HepG2 (cell line): Measurements from ENCODE around the gene ASCC3. TPM values are rescaled to one million over a fixed set of nuclear protein-coding genes. Genes with fewer than 3 reads are reported as not detected.

Experiments
- ATAC-seq: fragments of 200-7000 bp; cut with Tn5 transposase; 3 replicates; pipeline ENCODE4 v1.9.1; 2020; ENCODE audit warnings: mild to moderate bottlenecking, moderate library complexity
- BruUV-seq: library from RNA; stranded (reverse); fragments of 400-500 nt; replicated peaks from 2 replicates; lab custom pipeline; 2021; lab: Mats Ljungman, UMichigan
- CTCF ChIA-PET: fragments of 300-600 bp; formaldehyde crosslinking; extraction: SDS; loops from one replicate; lab custom pipeline; 2021; ENCODE audit warnings: low total read pairs, inconsistent platforms, low intra/inter-chr PET ratio; lab: Yijun Ruan, JAX
- POLR2A ChIA-PET: fragments of 350-600 bp; sonication (Branson Sonifier 250); formaldehyde crosslinking; loops from one replicate; lab custom pipeline; 2020; ENCODE audit warnings: antibody characterized with exemption, inconsistent platforms; lab: Yijun Ruan, JAX
- DNase-seq: peaks from one replicate; pipeline ENCODE4 v3.0.0-alpha.2; 2015; ENCODE audit warnings: low spot score
- FAIRE-seq: peaks from 3 replicates; lab custom pipeline; 2011; peaks lifted over from hg19 to GRCh38; lab: Jason Lieb, UNC
- H2AFZ ChIP-seq: one replicate; pipeline ENCODE4 v1.6.1; 2011; ENCODE audit warnings: low read length, inconsistent platforms
- H3K27ac ChIP-seq: fragments of 300-600 bp; 3 replicates; pipeline ENCODE4 v1.8.0; 2011; ENCODE audit warnings: mixed run types, mild to moderate bottlenecking, mixed read lengths, low read length, inconsistent platforms; ENCODE audit not compliant: insufficient read depth; ENCODE audit errors: extremely low read length
- H3K27me3 ChIP-seq, 2 experiments: fragments of 200-600 bp in 1 of 2; 2 replicates in 1 of 2; 3 replicates in 1 of 2; pipeline versions ENCODE4 v1.6.0 to v1.8.0; 2011; ENCODE audit warnings: low read length in 2 of 2, mild to moderate bottlenecking in 2 of 2, moderate library complexity in 2 of 2, inconsistent platforms in 1 of 2; ENCODE audit not compliant: insufficient read depth in 2 of 2, control insufficient read depth in 1 of 2
- H3K36me3 ChIP-seq, 2 experiments: fragments of 200-600 bp in 1 of 2; replicated peaks in 1 of 2; 2 replicates in 1 of 2; 3 replicates in 1 of 2; pipeline versions ENCODE4 v1.5.1 to v1.8.0; 2011; ENCODE audit warnings: low read length in 2 of 2, inconsistent platforms in 1 of 2; ENCODE audit not compliant: insufficient read depth in 2 of 2, control insufficient read depth in 1 of 2
- H3K4me1 ChIP-seq: 2 replicates; pipeline ENCODE4 v1.5.1; 2012; ENCODE audit warnings: low read length, inconsistent platforms; ENCODE audit not compliant: insufficient read depth
- H3K4me2 ChIP-seq: 2 replicates; pipeline ENCODE4 v1.6.0; 2011; ENCODE audit warnings: low read depth, low read length, inconsistent platforms
- H3K4me3 ChIP-seq, 3 experiments: fragments of 200-600 bp in 1 of 3; sonication (generic), shearing (Covaris generic) in 1 of 3; replicated peaks in 1 of 3; 2 replicates each; pipeline ENCODE4 v1.5.1; 2011 to 2016; ENCODE audit warnings: low read length in 3 of 3, inconsistent platforms in 2 of 3, low read depth in 2 of 3, mild to moderate bottlenecking in 2 of 3, control low read depth in 1 of 3, mixed read lengths in 1 of 3; ENCODE audit not compliant: insufficient read depth in 1 of 3
- H3K79me2 ChIP-seq: one replicate; pipeline ENCODE4 v1.6.1; 2011; ENCODE audit warnings: low read length, inconsistent platforms; ENCODE audit not compliant: insufficient read depth
- H3K9ac ChIP-seq: 2 replicates; pipeline ENCODE4 v1.6.0; 2011; ENCODE audit warnings: mild to moderate bottlenecking, low read depth, low read length, inconsistent platforms; ENCODE audit not compliant: insufficient read depth
- H3K9me3 ChIP-seq: 2 replicates; pipeline ENCODE4 v1.5.1; 2012; ENCODE audit warnings: mild to moderate bottlenecking, low read length
- H4K20me1 ChIP-seq: 2 replicates; pipeline ENCODE4 v1.6.0; 2011; ENCODE audit warnings: inconsistent platforms, mild to moderate bottlenecking, low read length, moderate library complexity; ENCODE audit not compliant: insufficient read depth
- AHR ChIP-seq: IDR thresholded peaks from 2 replicates; pipeline ENCODE4 v1.6.1; 2018; ENCODE audit warnings: missing genetic modification reagents, missing compliant biosample characterization
- CBX2 ChIP-seq, 2 experiments: fragments of 200-600 bp in 1 of 2; sonication (generic); formaldehyde crosslinking in 1 of 2; IDR thresholded peaks; 2 replicates each; pipeline versions ENCODE4 v1.7.0 to v1.8.1; 2018 to 2022; ENCODE audit warnings: low read depth in 2 of 2, low read length in 1 of 2, mild to moderate bottlenecking in 1 of 2, missing genetic modification reagents in 1 of 2
- GMEB2 ChIP-seq: IDR thresholded peaks from 2 replicates; pipeline ENCODE4 v1.6.1; 2016; ENCODE audit warnings: missing biosample characterization, missing genetic modification reagents, low read depth
- HMGXB3 ChIP-seq: sonication (generic); formaldehyde crosslinking; IDR thresholded peaks from 2 replicates; pipeline ENCODE4 v1.4.0; 2020; ENCODE audit warnings: missing genetic modification reagents, borderline replicate concordance
- JDP2 ChIP-seq: sonication (generic); formaldehyde crosslinking; IDR thresholded peaks from 2 replicates; pipeline ENCODE4 v1.8.1; 2022; ENCODE audit warnings: missing genetic modification reagents, borderline replicate concordance
- MED8 ChIP-seq: sonication (generic); formaldehyde crosslinking; IDR thresholded peaks from 2 replicates; pipeline ENCODE4 v1.8.1; 2023; ENCODE audit warnings: mild to moderate bottlenecking, missing genetic modification reagents; ENCODE audit not compliant: insufficient replicate concordance
- MXI1 ChIP-seq: IDR thresholded peaks from 3 replicates; pipeline ENCODE4 v1.6.1; 2012; ENCODE audit warnings: low read depth, low read length, inconsistent platforms, borderline replicate concordance
- U2AF2 ChIP-seq: fragments of 200-400 bp; formaldehyde crosslinking; IDR thresholded peaks from 2 replicates; pipeline ENCODE4 v1.6.1; 2017; ENCODE audit warnings: low read depth, mild to moderate bottlenecking, low read length
- ZBTB2 ChIP-seq: sonication (generic); formaldehyde crosslinking; IDR thresholded peaks from 2 replicates; pipeline ENCODE4 v1.8.0; 2022; ENCODE audit warnings: low read depth, missing genetic modification reagents
- ZBTB34 ChIP-seq: sonication (generic); formaldehyde crosslinking; IDR thresholded peaks from 2 replicates; pipeline ENCODE4 v1.8.0; 2022; ENCODE audit warnings: mild to moderate bottlenecking, missing genetic modification reagents
- ZNF605 ChIP-seq: sonication (generic); formaldehyde crosslinking; IDR thresholded peaks from 2 replicates; pipeline ENCODE4 v1.8.0; 2022; ENCODE audit warnings: mild to moderate bottlenecking, missing genetic modification reagents
- ZNF790 ChIP-seq: sonication (generic); formaldehyde crosslinking; IDR thresholded peaks from 2 replicates; pipeline ENCODE4 v1.8.0; 2022; ENCODE audit warnings: missing genetic modification reagents, mild to moderate bottlenecking, borderline replicate concordance
- WGBS: methylation state at CpG from one replicate; pipeline ENCODE4 v1.1.6; 2017; ENCODE audit warnings: low lambda C conversion rate; 5-methylcytosine and 5-hydroxymethylcytosine counted together
- in situ Hi-C: cut with HindIII; loops from 2 replicates; pipeline ENCODE4 v1.10.0; 2017; ENCODE audit warnings: low pct_unique_long_range_greater_than_20kb; ENCODE audit not compliant: extremely low pct_ligation_motif_present
- intact Hi-C: fragments of 100-400 bp; cut with micrococcal nuclease; formaldehyde crosslinking; loops from one replicate; pipeline ENCODE4 v1.10.0; 2022; ENCODE audit not compliant: unreplicated experiment
- polyA plus RNA-seq, 8 experiments: library from polyadenylated mRNA; depleted of rRNA in 3 of 8; stranded (reverse) in 7 of 8; unstranded in 1 of 8; fragments of >200 nt; fragmentation: Illumina TruSeq in 4 of 8; extraction: Trizol in 4 of 8; gene quantifications; 2 replicates each; pipeline versions ENCODE4 v1.2.1 to v1.2.3, GENCODE V29; 2011 to 2016; ENCODE audit warnings: low read depth in 4 of 8, missing spikeins in 1 of 8, mixed read lengths in 1 of 8; ENCODE audit not compliant: insufficient read depth in 1 of 8
- total RNA-seq, 5 experiments: library from RNA; depleted of rRNA; stranded (reverse); fragments of >200 nt; fragmentation: Illumina TruSeq; extraction: Trizol; gene quantifications; 2 replicates each; pipeline ENCODE4 v1.2.3, GENCODE V29; 2016; ENCODE audit warnings: low read depth in 1 of 5

Gene ASCC3
- total and polyA plus RNA-seq, 2 of the 13 experiments (the other 11 are each of a cell fraction or from before 2014, with no cell fraction given), result 23.1 to 55.7 TPM

GRCh38 chr6:100801036-100801435 lies 80.1 kb downstream of the ASCC3 start (continued):
- TF ChIP-seq GMEB2 (CRISPR knock-in tag) (no peak), JDP2 (CRISPR knock-in tag) (no peak), MXI1 (no peak)

GRCh38 chr6:100796049-100796823 lies 84.9 kb downstream of the ASCC3 start:
- peaks cover 1 to 14% of the 10 kb centered on the region in 2 experiments; a peak in 2 of 5 replicates for H3K36me3 ChIP-seq
- intact Hi-C loops (no loop called here), in situ Hi-C loops (no loop called here)
- H3K9ac ChIP-seq, result no peak overlapping the region
- CTCF ChIA-PET, result no interaction called here
- no peak overlapping the region for H2AFZ ChIP-seq
- no TSS peak for BruUV-seq
- POLR2A ChIA-PET, result no interaction called here
- H3K79me2 ChIP-seq, result no peaks in the 10 kb centered on the region
- FAIRE-seq (no peak), ATAC-seq (no peak), DNase-seq (no peak)
- no peaks in the 10 kb centered on the region for H3K4me1 ChIP-seq
- 93% methylated on average over 4 of the region's 4 CpGs for whole genome bisulfite sequencing
- H3K4me3 ChIP-seq, result no peak overlapping the region
- no peak overlapping the region for H3K4me2 ChIP-seq
- no peaks in the 10 kb centered on the region for H3K27me3 ChIP-seq
- H3K27ac ChIP-seq, result no peak overlapping the region
- H3K9me3 ChIP-seq, result no peaks in the 10 kb centered on the region
- H4K20me1 ChIP-seq, result no peaks in the 10 kb centered on the region; the same call in 1 of the 2 replicates
- TF ChIP-seq CBX2 (IDR thresholded peaks at IDR 0.05; ENCODE audit: low read depth, low read length) (no peak), CBX2 (CRISPR knock-in tag; IDR thresholded peaks at IDR 0.05; ENCODE audit: low read depth) (no peak), MED8 (CRISPR knock-in tag) (no peak), ZNF605 (CRISPR knock-in tag) (no peak), ZBTB2 (CRISPR knock-in tag) (no peak), ZBTB34 (no peak), ZNF790 (no peak), U2AF2 (no peak), AHR (CRISPR knock-in tag) (no peak), HMGXB3 (CRISPR knock-in tag) (no peak)
